Lower leg skin (tissue), 3 donors: ENCODE measurements around the gene RIF1.

Experiments used
- CTCF ChIP-seq, 3 donors: fragments of 450-650 bp; IDR thresholded peaks; one replicate each; pipeline ENCODE4 v1.5.1; 2016; ENCODE audit warnings: antibody characterized with exemption in 3 of 3, mild to moderate bottlenecking in 3 of 3, moderate library complexity in 2 of 3
- POLR2A ChIP-seq, 2 donors: fragments of 450-650 bp; IDR thresholded peaks; one replicate each; pipeline ENCODE4 v1.6.1; 2016 to 2017; ENCODE audit warnings: antibody characterized with exemption in 2 of 2, mild to moderate bottlenecking in 1 of 2, moderate library complexity in 1 of 2

GRCh38 chr2:151437630-151438029, 27.9 kb downstream of the RIF1 start:
- TF ChIP-seq CTCF (IDR thresholded peaks at IDR 0.05) (no peak), POLR2A (IDR thresholded peaks at IDR 0.05) (no peak)
